ENCODE data around the gene OTOP2.
A peak's percentile ranks its signal among the peaks of the same experiment; 100 is the strongest.

Gene OTOP2, protein sequence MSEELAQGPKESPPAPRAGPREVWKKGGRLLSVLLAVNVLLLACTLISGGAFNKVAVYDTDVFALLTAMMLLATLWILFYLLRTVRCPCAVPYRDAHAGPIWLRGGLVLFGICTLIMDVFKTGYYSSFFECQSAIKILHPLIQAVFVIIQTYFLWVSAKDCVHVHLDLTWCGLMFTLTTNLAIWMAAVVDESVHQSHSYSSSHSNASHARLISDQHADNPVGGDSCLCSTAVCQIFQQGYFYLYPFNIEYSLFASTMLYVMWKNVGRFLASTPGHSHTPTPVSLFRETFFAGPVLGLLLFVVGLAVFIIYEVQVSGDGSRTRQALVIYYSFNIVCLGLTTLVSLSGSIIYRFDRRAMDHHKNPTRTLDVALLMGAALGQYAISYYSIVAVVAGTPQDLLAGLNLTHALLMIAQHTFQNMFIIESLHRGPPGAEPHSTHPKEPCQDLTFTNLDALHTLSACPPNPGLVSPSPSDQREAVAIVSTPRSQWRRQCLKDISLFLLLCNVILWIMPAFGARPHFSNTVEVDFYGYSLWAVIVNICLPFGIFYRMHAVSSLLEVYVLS

DNA sequence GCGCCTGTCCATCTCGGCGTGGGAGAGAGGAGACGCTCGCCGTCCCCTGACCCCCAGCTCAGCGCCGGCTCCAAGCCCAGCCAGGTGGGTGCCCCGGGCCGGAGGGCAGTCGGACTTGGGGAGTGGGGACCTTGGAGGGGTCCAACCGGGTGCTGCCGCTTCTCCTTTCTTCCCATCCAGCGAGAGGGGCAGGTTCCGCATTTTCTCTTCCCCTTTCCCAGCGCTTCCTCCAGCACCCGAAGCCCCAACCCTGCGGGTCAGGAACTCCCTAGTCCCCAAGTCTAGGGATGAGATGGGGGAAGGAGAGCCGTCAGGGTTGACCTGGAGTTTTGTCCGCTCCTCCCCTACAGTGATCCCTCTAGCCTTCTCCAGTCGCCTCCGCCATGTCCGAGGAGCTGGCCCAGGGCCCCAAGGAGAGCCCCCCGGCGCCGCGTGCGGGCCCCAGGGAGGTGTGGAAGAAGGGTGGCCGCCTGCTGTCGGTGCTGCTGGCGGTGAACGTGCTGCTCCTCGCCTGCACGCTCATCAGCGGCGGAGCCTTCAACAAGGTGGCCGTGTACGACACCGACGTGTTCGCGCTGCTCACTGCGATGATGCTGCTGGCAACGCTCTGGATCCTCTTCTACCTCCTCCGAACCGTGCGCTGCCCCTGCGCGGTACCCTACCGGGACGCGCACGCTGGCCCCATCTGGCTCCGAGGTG is at the start of gene OTOP2:
Gene OTOP2 (plus strand): TSS at position 24 of the 699 bp plus-strand sequence. CDS start 360 bp downstream, at position 384.
- no peaks in the 10 kb centered on the region for H3K36me3 Mint-ChIP-seq (ENCODE audit: low read depth)
- no peaks in the 10 kb centered on the region for H3K4me1 Mint-ChIP-seq
- peaks cover 84% of the 10 kb centered on the region for H3K27me3 Mint-ChIP-seq (ENCODE audit: low read depth)
- no peaks in the 10 kb centered on the region for H3K9me3 Mint-ChIP-seq
- TF ChIP-seq, protein P1, sequence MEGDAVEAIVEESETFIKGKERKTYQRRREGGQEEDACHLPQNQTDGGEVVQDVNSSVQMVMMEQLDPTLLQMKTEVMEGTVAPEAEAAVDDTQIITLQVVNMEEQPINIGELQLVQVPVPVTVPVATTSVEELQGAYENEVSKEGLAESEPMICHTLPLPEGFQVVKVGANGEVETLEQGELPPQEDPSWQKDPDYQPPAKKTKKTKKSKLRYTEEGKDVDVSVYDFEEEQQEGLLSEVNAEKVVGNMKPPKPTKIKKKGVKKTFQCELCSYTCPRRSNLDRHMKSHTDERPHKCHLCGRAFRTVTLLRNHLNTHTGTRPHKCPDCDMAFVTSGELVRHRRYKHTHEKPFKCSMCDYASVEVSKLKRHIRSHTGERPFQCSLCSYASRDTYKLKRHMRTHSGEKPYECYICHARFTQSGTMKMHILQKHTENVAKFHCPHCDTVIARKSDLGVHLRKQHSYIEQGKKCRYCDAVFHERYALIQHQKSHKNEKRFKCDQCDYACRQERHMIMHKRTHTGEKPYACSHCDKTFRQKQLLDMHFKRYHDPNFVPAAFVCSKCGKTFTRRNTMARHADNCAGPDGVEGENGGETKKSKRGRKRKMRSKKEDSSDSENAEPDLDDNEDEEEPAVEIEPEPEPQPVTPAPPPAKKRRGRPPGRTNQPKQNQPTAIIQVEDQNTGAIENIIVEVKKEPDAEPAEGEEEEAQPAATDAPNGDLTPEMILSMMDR (IDR thresholded peaks at IDR 0.05; ENCODE audit: unreplicated experiment in 3 of 3) = no peak
- peak within 1 kb of the TSS; percentile 54 to 72 (median 71) for H3K4me3 Mint-ChIP-seq
- no peak within 1 kb of the TSS for H3K27ac Mint-ChIP-seq

DNA sequence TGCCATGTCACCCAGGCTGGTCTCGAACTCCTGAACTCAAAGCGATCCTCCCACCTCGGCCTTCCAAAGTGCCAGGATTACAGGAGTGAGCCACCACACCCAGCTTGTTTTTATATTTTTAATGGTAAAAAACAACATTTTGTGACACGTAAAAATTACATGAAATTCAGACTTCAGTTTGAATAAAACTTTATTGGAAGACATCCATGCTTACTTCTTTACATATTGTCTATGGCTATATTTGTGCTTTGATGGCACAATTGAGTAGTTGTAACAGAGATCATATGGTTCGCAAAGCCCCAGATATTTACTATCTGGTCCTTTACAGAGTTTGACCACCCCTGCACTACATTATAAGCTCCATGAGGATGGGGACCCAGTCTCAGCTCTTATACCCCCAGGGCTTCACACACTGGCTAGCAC is 49.4 kb upstream of the OTOP2 start:
- Mint-ChIP-seq H3K27ac (no peak overlapping the region), H3K27me3 (ENCODE audit: low read depth) (peaks cover 16% of the 10 kb centered on the region), H3K9me3 (no peaks in the 10 kb centered on the region), H3K4me3 (peak overlapping the region; percentile 29 to 90 (median 54)), H3K4me1 (peaks cover 21% of the 10 kb centered on the region), H3K36me3 (ENCODE audit: low read depth) (no peaks in the 10 kb centered on the region)
- TF ChIP-seq, protein P1 (IDR thresholded peaks at IDR 0.05; ENCODE audit: unreplicated experiment in 3 of 3) = no peak

DNA sequence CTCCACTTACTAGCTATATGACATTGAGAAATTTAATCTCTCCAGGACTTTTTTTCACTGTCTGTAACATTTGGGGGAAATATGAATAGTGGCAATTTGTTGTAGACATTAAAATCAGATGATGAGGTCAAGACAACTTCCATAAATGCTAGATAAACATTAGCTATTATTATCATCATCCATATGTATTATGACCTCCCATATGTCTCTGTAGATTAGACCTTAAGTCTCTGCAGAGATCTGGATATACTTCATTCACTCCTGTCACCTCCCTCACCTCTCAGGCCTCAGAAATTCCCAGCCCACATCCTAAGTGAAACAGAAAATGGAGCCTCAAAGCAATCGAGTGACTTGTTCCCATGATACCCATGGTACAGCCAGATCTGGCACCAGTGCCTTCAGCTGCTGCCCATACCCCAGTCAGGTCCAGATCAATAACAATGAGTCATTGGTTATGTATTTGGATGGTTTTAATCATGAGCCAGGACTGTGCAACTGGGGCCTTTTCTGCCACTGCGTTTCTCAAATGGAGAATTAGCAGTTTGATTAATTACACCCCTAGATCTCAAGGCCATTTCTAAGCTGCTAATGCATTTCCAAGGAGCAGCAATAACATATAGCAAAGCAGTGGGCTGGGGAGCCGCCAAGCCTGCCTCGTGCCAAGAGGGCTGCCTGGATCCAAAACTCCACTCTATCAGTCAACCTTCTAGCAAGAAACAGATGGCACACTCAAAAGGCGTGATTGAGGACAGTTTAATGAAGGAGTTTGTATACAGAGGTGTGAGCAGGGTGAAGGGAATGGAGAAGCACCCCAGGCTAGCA is 48.7 kb upstream of the OTOP2 start:
- Mint-ChIP-seq H3K36me3 (ENCODE audit: low read depth) (no peaks in the 10 kb centered on the region), H3K4me3 (peak overlapping the region; percentile 34 to 54 (median 41)), H3K27me3 (ENCODE audit: low read depth) (peaks cover 16% of the 10 kb centered on the region), H3K4me1 (peaks cover 21% of the 10 kb centered on the region), H3K9me3 (no peaks in the 10 kb centered on the region), H3K27ac (no peak overlapping the region)
- TF ChIP-seq, protein P1 (IDR thresholded peaks at IDR 0.05; ENCODE audit: unreplicated experiment in 3 of 3) = no peak

DNA sequence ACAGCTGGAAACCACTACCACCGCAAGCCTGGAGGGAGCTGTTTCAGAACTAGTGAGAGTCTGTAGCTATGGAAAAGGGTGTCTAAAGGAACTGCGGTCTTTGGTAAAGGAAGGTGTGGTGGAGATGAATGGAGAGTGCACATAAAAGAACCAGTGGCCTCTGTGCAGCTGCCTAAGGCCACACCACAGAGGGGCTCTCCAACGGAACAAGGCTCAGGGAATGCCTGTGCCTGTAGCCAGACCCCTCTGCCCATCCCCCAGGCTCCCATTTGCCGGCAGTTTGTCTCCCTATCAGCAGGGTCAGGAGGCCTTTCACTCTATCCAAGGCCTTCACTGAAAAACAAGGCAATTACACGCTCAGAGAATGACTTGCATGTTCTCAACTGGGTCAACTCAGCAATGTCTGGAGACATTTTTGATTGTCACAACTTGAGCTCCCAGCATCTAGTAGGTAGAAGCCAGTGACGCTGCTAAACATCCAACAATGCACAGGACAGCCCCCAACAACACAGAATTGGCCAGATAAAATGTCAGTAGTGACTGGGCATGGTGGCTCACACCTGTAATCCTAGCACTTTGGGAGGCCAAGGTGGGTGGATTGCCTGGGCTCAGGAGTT is 48.0 kb upstream of the OTOP2 start:
- peaks cover 18% of the 10 kb centered on the region for H3K4me1 Mint-ChIP-seq
- no peaks in the 10 kb centered on the region for H3K9me3 Mint-ChIP-seq
- no peak overlapping the region for H3K27ac Mint-ChIP-seq
- peak overlapping the region in 2 of 3 experiments; percentile 10 to 41 for H3K4me3 Mint-ChIP-seq
- H3K27me3 Mint-ChIP-seq (ENCODE audit: low read depth) = peaks cover 16% of the 10 kb centered on the region
- TF ChIP-seq, protein P1 (IDR thresholded peaks at IDR 0.05; ENCODE audit: unreplicated experiment in 3 of 3) = no peak
- no peaks in the 10 kb centered on the region for H3K36me3 Mint-ChIP-seq (ENCODE audit: low read depth)
